Measurements from ENCODE around the gene PHAX. TPM values are rescaled to one million over a fixed set of nuclear protein-coding genes. Genes with fewer than 3 reads are reported as not detected.
"Not testable (repeated sequence)": the region's sequence is repeated elsewhere in the genome, so short reads cannot be mapped to it uniquely, and the experiment has no call there.

Gene PHAX
- polyA plus RNA-seq, 1 donor (not counting 4 experiments of a cell fraction or from before 2014, with no cell fraction given), result 63.0 TPM

DNA sequence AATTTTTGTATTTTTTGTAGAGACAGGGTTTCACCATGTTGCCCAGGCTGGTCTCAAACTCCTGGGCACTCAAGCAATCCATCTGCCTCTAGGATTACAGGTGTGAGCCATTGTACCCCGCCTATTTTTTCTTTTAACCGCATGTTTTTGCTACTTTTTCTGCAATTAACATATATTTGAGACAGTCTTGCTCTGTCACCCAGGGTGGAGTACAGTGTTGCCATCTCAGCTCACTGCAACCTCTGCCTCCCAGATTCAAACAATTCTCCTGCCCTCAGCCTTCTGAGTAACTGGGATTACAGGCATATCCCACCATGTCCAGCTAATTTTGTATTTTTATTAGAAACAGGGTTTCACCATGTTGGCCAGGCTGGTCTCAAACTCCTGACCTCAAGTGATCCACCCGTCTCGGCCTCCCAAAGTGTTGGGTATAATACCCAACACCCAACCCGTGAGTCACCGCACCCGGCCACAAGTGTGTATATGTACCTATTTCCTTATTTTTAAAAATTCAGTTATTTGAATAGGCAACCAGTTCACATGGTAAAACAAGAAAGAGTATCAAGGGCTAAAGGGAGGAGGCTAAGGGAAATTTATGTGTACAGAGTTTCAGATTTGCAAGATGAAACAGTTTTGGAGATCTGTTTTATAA, 13.3 kb downstream of the PHAX start:
- peaks cover 75% of the 10 kb centered on the region for H3K79me2 ChIP-seq (ENCODE audit: control insufficient read depth, insufficient read depth, low read length)
- peaks cover 10 to 12% of the 10 kb centered on the region in 2 experiments for H3K36me3 ChIP-seq (ENCODE audit: control insufficient read depth in 2 of 2, extremely low read depth in 1 of 2, insufficient read depth in 2 of 2, low read length in 2 of 2)

DNA sequence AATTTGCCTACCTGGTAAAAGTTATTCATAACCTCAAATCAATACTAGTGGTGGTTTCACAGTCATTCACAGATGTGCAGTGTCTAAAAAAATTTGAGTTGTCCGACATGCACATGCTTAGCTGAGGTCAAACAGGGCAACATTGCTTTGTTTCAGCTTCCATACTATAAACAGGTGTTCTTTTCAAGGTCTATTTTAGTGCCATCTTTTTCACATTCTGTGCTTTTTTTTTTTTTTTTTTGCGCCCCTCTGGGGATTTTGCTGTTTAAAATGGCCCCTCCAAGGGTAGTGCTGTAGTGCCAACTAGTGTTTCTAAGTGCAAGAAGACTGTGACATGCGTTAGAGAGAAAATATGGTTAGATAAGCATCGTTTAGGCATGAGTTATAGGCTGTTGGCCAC, 14.5 kb downstream of the PHAX start:
- Histone ChIP-seq H3K9me3 (ENCODE audit: control insufficient read depth, low read depth, low read length) (no peaks in the 10 kb centered on the region), H3K36me3 (ENCODE audit: control insufficient read depth in 2 of 2, extremely low read depth in 1 of 2, insufficient read depth in 2 of 2, low read length in 2 of 2) (peaks cover 8 to 9% of the 10 kb centered on the region in 2 experiments), H3K9me1 (ENCODE audit: control insufficient read depth, extremely low read depth, insufficient read depth, low read length) (no peaks in the 10 kb centered on the region), H3K4me1 (ENCODE audit: control insufficient read depth, extremely low read depth, insufficient read depth, low read length) (no peaks in the 10 kb centered on the region), H3K27ac (ENCODE audit: control insufficient read depth, insufficient read depth, low read length) (no peak overlapping the region), H4K20me1 (ENCODE audit: control insufficient read depth, extremely low read depth, insufficient read depth, low read length) (peaks cover 3% of the 10 kb centered on the region), H3K4me2 (ENCODE audit: control insufficient read depth, extremely low read depth, insufficient read depth, low read depth, low read length) (no peak overlapping the region), H3K4me3 (ENCODE audit: control insufficient read depth in 2 of 3, extremely low read depth in 1 of 3, insufficient read depth in 2 of 3, low read depth in 1 of 3, low read length in 3 of 3) (no peak overlapping the region), H2AFZ (ENCODE audit: control insufficient read depth, low read length) (no peak overlapping the region), H3K27me3 (ENCODE audit: control insufficient read depth, extremely low read depth, insufficient read depth, low read length) (no peaks in the 10 kb centered on the region), H3K9ac (ENCODE audit: control insufficient read depth, extremely low read depth, insufficient read depth, low read length) (no peak overlapping the region), H3K79me2 (ENCODE audit: control insufficient read depth, insufficient read depth, low read length) (peaks cover 63% of the 10 kb centered on the region)
- TF ChIP-seq, protein P1, sequence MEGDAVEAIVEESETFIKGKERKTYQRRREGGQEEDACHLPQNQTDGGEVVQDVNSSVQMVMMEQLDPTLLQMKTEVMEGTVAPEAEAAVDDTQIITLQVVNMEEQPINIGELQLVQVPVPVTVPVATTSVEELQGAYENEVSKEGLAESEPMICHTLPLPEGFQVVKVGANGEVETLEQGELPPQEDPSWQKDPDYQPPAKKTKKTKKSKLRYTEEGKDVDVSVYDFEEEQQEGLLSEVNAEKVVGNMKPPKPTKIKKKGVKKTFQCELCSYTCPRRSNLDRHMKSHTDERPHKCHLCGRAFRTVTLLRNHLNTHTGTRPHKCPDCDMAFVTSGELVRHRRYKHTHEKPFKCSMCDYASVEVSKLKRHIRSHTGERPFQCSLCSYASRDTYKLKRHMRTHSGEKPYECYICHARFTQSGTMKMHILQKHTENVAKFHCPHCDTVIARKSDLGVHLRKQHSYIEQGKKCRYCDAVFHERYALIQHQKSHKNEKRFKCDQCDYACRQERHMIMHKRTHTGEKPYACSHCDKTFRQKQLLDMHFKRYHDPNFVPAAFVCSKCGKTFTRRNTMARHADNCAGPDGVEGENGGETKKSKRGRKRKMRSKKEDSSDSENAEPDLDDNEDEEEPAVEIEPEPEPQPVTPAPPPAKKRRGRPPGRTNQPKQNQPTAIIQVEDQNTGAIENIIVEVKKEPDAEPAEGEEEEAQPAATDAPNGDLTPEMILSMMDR (optimal IDR thresholded peaks at IDR 0.05 in 1 of 3, IDR thresholded peaks at IDR 0.05 in 1 of 3, conservative IDR thresholded peaks at IDR 0.05 in 1 of 3; ENCODE audit: extremely low read depth in 1 of 3, insufficient read depth in 2 of 3, low read length in 3 of 3), result no peak
- TF ChIP-seq EZH2 (IDR thresholded peaks at IDR 0.05; ENCODE audit: low read length), result no peak
- dilution Hi-C loops (cut with MboI; ENCODE audit: extremely low pct_ligation_motif_present, low sequenced_read_pairs), result no loop called here
- FAIRE-seq (no peak), DNase-seq (ENCODE audit: low read depth, low spot score) (no peak)

More for the DNA sequence above, 13.3 kb downstream of the PHAX start:
- Histone ChIP-seq H3K27me3 (ENCODE audit: control insufficient read depth, extremely low read depth, insufficient read depth, low read length) (no peaks in the 10 kb centered on the region), H4K20me1 (ENCODE audit: control insufficient read depth, extremely low read depth, insufficient read depth, low read length) (peaks cover 3% of the 10 kb centered on the region), H3K9ac (ENCODE audit: control insufficient read depth, extremely low read depth, insufficient read depth, low read length) (no peak overlapping the region), H3K9me3 (ENCODE audit: control insufficient read depth, low read depth, low read length) (no peaks in the 10 kb centered on the region), H3K4me2 (ENCODE audit: control insufficient read depth, extremely low read depth, insufficient read depth, low read depth, low read length) (no peak overlapping the region), H3K4me1 (ENCODE audit: control insufficient read depth, extremely low read depth, insufficient read depth, low read length) (no peaks in the 10 kb centered on the region), H3K4me3 (ENCODE audit: control insufficient read depth in 2 of 3, extremely low read depth in 1 of 3, insufficient read depth in 2 of 3, low read depth in 1 of 3, low read length in 3 of 3) (no peak overlapping the region), H3K27ac (ENCODE audit: control insufficient read depth, insufficient read depth, low read length) (no peak overlapping the region), H3K9me1 (ENCODE audit: control insufficient read depth, extremely low read depth, insufficient read depth, low read length) (no peaks in the 10 kb centered on the region), H2AFZ (ENCODE audit: control insufficient read depth, low read length) (no peak overlapping the region)
- FAIRE-seq (no peak), DNase-seq (ENCODE audit: low read depth, low spot score) (no peak)
- dilution Hi-C loops (cut with MboI; ENCODE audit: extremely low pct_ligation_motif_present, low sequenced_read_pairs), result no loop called here
- TF ChIP-seq, protein P1 (optimal IDR thresholded peaks at IDR 0.05 in 1 of 3, IDR thresholded peaks at IDR 0.05 in 1 of 3, conservative IDR thresholded peaks at IDR 0.05 in 1 of 3; ENCODE audit: extremely low read depth in 1 of 3, insufficient read depth in 2 of 3, low read length in 3 of 3), result no peak
- TF ChIP-seq EZH2 (IDR thresholded peaks at IDR 0.05; ENCODE audit: low read length), result no peak

- H3K27ac ChIP-seq (ENCODE audit: control insufficient read depth, insufficient read depth, low read length); H3K9me1 ChIP-seq (ENCODE audit: control insufficient read depth, extremely low read depth, insufficient read depth, low read length); H3K4me1 ChIP-seq (ENCODE audit: control insufficient read depth, extremely low read depth, insufficient read depth, low read length); H2AFZ ChIP-seq (ENCODE audit: control insufficient read depth, low read length); H4K20me1 ChIP-seq (ENCODE audit: control insufficient read depth, extremely low read depth, insufficient read depth, low read length); DNase-seq (ENCODE audit: low read depth, low spot score); H3K4me3 ChIP-seq (ENCODE audit: control insufficient read depth in 2 of 3, extremely low read depth in 1 of 3, insufficient read depth in 2 of 3, low read depth in 1 of 3, low read length in 3 of 3); H3K4me2 ChIP-seq (ENCODE audit: control insufficient read depth, extremely low read depth, insufficient read depth, low read depth, low read length); FAIRE-seq; H3K36me3 ChIP-seq (ENCODE audit: control insufficient read depth in 2 of 2, extremely low read depth in 1 of 2, insufficient read depth in 2 of 2, low read length in 2 of 2); dilution Hi-C loops (cut with MboI; ENCODE audit: extremely low pct_ligation_motif_present, low sequenced_read_pairs); H3K27me3 ChIP-seq (ENCODE audit: control insufficient read depth, extremely low read depth, insufficient read depth, low read length); H3K9me3 ChIP-seq (ENCODE audit: control insufficient read depth, low read depth, low read length); H3K9ac ChIP-seq (ENCODE audit: control insufficient read depth, extremely low read depth, insufficient read depth, low read length): not testable (repeated sequence)
- peaks cover 46% of the 10 kb centered on the region for H3K79me2 ChIP-seq (ENCODE audit: control insufficient read depth, insufficient read depth, low read length)
Measured at GRCh38 chr5:126617603-126618002, 16.9 kb downstream of the PHAX start.
